ENCODE measurements around the gene PA2G4. TPM values are rescaled to one million over a fixed set of nuclear protein-coding genes. Genes with fewer than 3 reads are reported as not detected.

Gene PA2G4
- total RNA-seq, 1 donor from 2014 or later, result 91.4 TPM

DNA sequence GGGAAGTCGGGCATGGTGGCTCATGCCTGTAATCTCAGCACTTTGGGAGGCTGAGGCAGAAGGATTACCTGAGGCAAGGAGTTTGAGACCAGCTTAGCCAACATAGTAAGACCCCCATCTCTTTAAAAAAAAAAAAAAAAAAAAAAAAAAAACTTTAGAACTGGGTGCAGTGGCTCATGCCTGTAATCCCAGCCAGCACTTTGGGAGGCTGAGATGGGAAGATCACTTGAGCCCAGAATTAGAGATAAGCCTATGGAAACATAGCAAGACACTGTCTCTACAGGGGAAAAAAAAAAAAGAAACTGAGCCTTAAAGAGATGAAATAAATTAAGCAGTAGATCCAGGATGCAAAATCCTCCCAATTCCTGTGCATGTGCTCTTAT, 1.7 kb upstream of the PA2G4 start:
- H3K27ac Mint-ChIP-seq, result no peak overlapping the region
- TF ChIP-seq, protein P1, sequence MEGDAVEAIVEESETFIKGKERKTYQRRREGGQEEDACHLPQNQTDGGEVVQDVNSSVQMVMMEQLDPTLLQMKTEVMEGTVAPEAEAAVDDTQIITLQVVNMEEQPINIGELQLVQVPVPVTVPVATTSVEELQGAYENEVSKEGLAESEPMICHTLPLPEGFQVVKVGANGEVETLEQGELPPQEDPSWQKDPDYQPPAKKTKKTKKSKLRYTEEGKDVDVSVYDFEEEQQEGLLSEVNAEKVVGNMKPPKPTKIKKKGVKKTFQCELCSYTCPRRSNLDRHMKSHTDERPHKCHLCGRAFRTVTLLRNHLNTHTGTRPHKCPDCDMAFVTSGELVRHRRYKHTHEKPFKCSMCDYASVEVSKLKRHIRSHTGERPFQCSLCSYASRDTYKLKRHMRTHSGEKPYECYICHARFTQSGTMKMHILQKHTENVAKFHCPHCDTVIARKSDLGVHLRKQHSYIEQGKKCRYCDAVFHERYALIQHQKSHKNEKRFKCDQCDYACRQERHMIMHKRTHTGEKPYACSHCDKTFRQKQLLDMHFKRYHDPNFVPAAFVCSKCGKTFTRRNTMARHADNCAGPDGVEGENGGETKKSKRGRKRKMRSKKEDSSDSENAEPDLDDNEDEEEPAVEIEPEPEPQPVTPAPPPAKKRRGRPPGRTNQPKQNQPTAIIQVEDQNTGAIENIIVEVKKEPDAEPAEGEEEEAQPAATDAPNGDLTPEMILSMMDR (IDR thresholded peaks at IDR 0.05; ENCODE audit: unreplicated experiment), result no peak
- H3K4me1 Mint-ChIP-seq, result peaks cover 29% of the 10 kb centered on the region
- H3K36me3 Mint-ChIP-seq, result peaks cover 19% of the 10 kb centered on the region
- H3K27me3 Mint-ChIP-seq (ENCODE audit: low read depth), result no peaks in the 10 kb centered on the region
- H3K4me3 Mint-ChIP-seq, result no peak overlapping the region
- DNase-seq (ENCODE audit: low spot score in 2 of 2, unreplicated experiment in 2 of 2), result no peak
- no peaks in the 10 kb centered on the region for H3K9me3 Mint-ChIP-seq

DNA sequence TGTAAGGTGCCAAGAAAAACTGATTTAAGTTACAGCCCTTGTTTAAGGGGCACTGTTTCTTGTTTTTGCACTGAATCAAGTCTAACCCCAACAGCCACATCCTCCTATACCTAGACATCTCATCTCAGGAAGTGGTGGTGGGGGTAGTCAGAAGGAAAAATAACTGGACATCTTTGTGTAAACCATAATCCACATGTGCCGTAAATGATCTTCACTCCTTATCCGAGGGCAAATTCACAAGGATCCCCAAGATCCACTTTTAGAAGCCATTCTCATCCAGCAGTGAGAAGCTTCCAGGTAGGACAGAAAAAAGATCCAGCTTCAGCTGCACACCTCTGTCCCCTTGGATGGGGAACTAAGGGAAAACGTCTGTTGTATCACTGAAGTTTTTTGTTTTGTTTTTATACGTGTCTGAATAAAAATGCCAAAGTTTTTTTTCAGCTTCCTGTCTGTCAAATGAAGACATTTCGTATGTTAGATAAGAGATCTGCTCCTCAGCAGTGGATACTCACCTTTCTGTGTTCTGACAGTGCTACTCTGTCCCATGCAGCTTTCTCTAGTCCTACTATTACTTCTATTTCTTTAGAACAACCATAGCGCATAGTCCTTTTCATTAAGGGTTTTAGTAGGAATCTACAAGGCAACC, 1.2 kb upstream of the PA2G4 start:
- Mint-ChIP-seq H3K27ac (peak overlapping the region; percentile 98), H3K9me3 (no peaks in the 10 kb centered on the region), H3K4me1 (peaks cover 29% of the 10 kb centered on the region), H3K27me3 (ENCODE audit: low read depth) (no peaks in the 10 kb centered on the region), H3K36me3 (peaks cover 18% of the 10 kb centered on the region), H3K4me3 (peak overlapping the region; percentile 96)
- no peak for DNase-seq (ENCODE audit: low spot score in 2 of 2, unreplicated experiment in 2 of 2)
- TF ChIP-seq, protein P1 (IDR thresholded peaks at IDR 0.05; ENCODE audit: unreplicated experiment), result no peak

DNA sequence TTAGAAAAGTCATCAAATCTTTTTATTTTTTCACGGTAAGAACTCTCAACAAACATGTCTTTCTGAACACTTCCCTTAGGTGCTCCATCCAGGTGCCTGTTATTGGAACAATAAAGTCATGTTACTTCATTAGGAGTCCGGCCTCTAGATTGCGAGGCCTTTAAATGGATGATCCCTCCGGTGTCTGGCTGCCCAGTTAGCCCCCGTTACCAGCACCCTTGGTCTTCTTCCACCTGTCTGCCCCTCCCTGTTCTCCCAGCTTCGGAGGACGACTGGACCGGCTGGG, 593 bp upstream of the PA2G4 start:
- no peaks in the 10 kb centered on the region for H3K27me3 Mint-ChIP-seq (ENCODE audit: low read depth)
- peaks cover 21% of the 10 kb centered on the region for H3K36me3 Mint-ChIP-seq
- TF ChIP-seq, protein P1 (IDR thresholded peaks at IDR 0.05; ENCODE audit: unreplicated experiment), result no peak
- H3K4me3 Mint-ChIP-seq, result peak overlapping the region; percentile 96
- peak overlapping the region; percentile 98 for H3K27ac Mint-ChIP-seq
- no peak for DNase-seq (ENCODE audit: low spot score in 2 of 2, unreplicated experiment in 2 of 2)
- peaks cover 29% of the 10 kb centered on the region for H3K4me1 Mint-ChIP-seq
- H3K9me3 Mint-ChIP-seq, result no peaks in the 10 kb centered on the region

DNA sequence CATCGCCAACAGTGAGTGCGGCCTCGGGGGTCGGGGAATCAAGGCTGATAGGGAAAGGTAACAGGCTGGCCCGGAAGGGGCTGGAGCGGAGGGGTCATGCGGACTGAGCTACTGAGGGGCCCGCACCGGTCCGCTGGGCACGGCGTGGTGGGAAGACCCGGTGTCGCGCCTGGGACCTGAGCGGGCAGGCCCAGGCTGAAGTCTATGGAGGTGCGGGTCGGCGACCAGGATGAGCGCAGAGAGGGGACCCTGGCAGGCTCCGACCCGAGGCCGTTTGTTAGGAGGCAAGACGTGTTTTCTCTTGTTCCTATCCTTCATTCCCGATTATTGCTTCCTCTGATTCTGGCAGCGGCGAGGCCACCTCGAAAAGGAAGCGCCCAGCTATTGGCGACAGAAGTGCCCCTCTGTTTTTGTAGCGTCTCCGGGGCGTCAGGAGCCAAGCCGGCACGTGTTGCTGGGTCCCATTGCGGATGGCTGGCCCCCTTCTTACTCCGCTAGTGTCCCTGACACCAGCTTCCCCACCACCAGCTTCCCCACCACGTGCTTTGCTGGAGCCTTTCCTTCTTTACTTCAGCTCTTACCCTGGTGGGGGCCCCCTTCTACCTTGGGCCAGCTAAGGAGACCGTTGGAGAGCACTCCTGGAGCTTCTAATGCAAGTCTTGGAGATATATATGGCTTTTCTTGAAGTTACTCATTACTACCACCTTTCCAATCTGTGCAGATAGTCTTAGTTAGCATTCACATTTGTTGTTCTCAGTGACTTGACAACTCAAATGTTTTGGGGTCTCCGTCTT, 653 bp downstream of the PA2G4 start:
- peak in 1 of 2 experiments; percentile 48 for DNase-seq (ENCODE audit: low spot score in 2 of 2, unreplicated experiment in 2 of 2)
- Mint-ChIP-seq H3K9me3 (no peaks in the 10 kb centered on the region), H3K36me3 (peaks cover 19% of the 10 kb centered on the region), H3K4me1 (peaks cover 29% of the 10 kb centered on the region), H3K4me3 (peak overlapping the region; percentile 96), H3K27me3 (ENCODE audit: low read depth) (no peaks in the 10 kb centered on the region), H3K27ac (peak overlapping the region; percentile 98)
- TF ChIP-seq, protein P1 (IDR thresholded peaks at IDR 0.05; ENCODE audit: unreplicated experiment), result no peak

DNA sequence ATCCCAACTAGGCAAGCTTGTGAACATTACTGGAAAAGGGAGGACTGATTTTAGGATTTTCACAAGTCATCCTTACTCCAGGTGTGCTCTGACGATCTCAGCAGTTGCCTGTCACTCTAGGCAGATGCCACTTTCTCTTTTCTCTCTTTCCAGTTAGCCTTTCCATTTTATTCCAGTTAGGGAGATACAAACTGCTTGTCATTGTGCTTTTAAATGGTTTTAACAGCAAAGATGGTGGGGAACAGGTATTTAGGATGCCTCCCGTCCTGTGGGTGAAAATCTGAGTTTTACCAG, 1.2 kb downstream of the PA2G4 start:
- no peak for DNase-seq (ENCODE audit: low spot score in 2 of 2, unreplicated experiment in 2 of 2)
- Mint-ChIP-seq H3K27me3 (ENCODE audit: low read depth) (no peaks in the 10 kb centered on the region), H3K4me1 (peaks cover 29% of the 10 kb centered on the region), H3K4me3 (peak overlapping the region; percentile 96), H3K36me3 (peaks cover 22% of the 10 kb centered on the region), H3K27ac (peak overlapping the region; percentile 98), H3K9me3 (no peaks in the 10 kb centered on the region)
- TF ChIP-seq, protein P1 (IDR thresholded peaks at IDR 0.05; ENCODE audit: unreplicated experiment), result no peak

All from mesothelial cell of epicardium (in vitro differentiated cells).